ENCODE results near the gene DOCK11. TPM values are rescaled to one million over a fixed set of nuclear protein-coding genes. Genes with fewer than 3 reads are reported as not detected.
A peak's percentile ranks its signal among the peaks of the same experiment; 100 is the strongest.
"Not testable (repeated sequence)": the region's sequence is repeated elsewhere in the genome, so short reads cannot be mapped to it uniquely, and the experiment has no call there.

Gene DOCK11
- total RNA-seq, 4 donors from 2014 or later, result 61.9 to 139 (median 80.1) TPM

- WGBS, 2 donors (ENCODE audit: low coverage in 1 of 2), result 60 to 81% methylated on average over 3 of the region's 5 CpGs
- Histone ChIP-seq H3K4me3 (no peak overlapping the region), H3K27me3 (no peaks in the 10 kb centered on the region), H3K27ac (no peak overlapping the region), H3K4me1 (no peaks in the 10 kb centered on the region), H3K9me3 (no peaks in the 10 kb centered on the region), H3K36me3 (no peaks in the 10 kb centered on the region)
- TF ChIP-seq POLR2A (IDR thresholded peaks at IDR 0.05) (no peak), CTCF (IDR thresholded peaks at IDR 0.05) (no peak), POLR2AphosphoS5 (IDR thresholded peaks at IDR 0.05) (no peak), EP300 (IDR thresholded peaks at IDR 0.05) (no peak)
- peak; percentile 66 for ATAC-seq
These were observed 203.0 kb downstream of the DOCK11 start for GRCh38 chrX:118698516-118699170.

GRCh38 chrX:118702741-118703140 lies 207.1 kb downstream of the DOCK11 start:
- H3K36me3 ChIP-seq, result no peaks in the 10 kb centered on the region
- peaks cover 0 to 7% (median 0%) of the 10 kb centered on the region in 3 donors for H3K4me1 ChIP-seq
- H3K9me3 ChIP-seq, result no peaks in the 10 kb centered on the region
- ATAC-seq, result no peak
- H3K27ac ChIP-seq, result no peak overlapping the region
- no peaks in the 10 kb centered on the region for H3K27me3 ChIP-seq
- no peak overlapping the region for H3K4me3 ChIP-seq
- 75 to 91% methylated on average over 3 to 5 of the region's 5 CpGs for WGBS, 2 donors (ENCODE audit: low coverage in 1 of 2)
- no peak for TF ChIP-seq CTCF (IDR thresholded peaks at IDR 0.05)
- no peak for TF ChIP-seq EP300 (IDR thresholded peaks at IDR 0.05)
- no peak for TF ChIP-seq POLR2A (IDR thresholded peaks at IDR 0.05)
- no peak for TF ChIP-seq POLR2AphosphoS5 (IDR thresholded peaks at IDR 0.05)

- H3K9me3 ChIP-seq, result no peaks in the 10 kb centered on the region
- no peak overlapping the region for H3K27ac ChIP-seq
- no peaks in the 10 kb centered on the region for H3K27me3 ChIP-seq
- WGBS, 2 donors (ENCODE audit: low coverage in 1 of 2), result 89% methylated on average over 3 of the region's 4 CpGs; no CpG with 5 or more reads in 1 of the 2 donors
- no peaks in the 10 kb centered on the region for H3K36me3 ChIP-seq
- H3K4me3 ChIP-seq, result no peak overlapping the region
- peaks cover 0 to 7% (median 0%) of the 10 kb centered on the region in 3 donors for H3K4me1 ChIP-seq
- no peak for ATAC-seq
- no peak for TF ChIP-seq EP300 (IDR thresholded peaks at IDR 0.05)
- no peak for TF ChIP-seq CTCF (IDR thresholded peaks at IDR 0.05)
- no peak for TF ChIP-seq POLR2AphosphoS5 (IDR thresholded peaks at IDR 0.05)
- no peak for TF ChIP-seq POLR2A (IDR thresholded peaks at IDR 0.05)
These were observed 211.1 kb downstream of the DOCK11 start for GRCh38 chrX:118706681-118707080.

- H3K27ac ChIP-seq, result no peak overlapping the region
- 82% methylated on average over 1 of the region's 1 CpG; no CpG with 5 or more reads in 1 of the 2 donors for WGBS, 2 donors (ENCODE audit: low coverage in 1 of 2)
- no peaks in the 10 kb centered on the region for H3K4me1 ChIP-seq
- no peak for ATAC-seq
- no peaks in the 10 kb centered on the region for H3K36me3 ChIP-seq
- H3K4me3 ChIP-seq, result no peak overlapping the region
- no peak for TF ChIP-seq POLR2A (IDR thresholded peaks at IDR 0.05)
- no peak for TF ChIP-seq POLR2AphosphoS5 (IDR thresholded peaks at IDR 0.05)
- TF ChIP-seq EP300 (IDR thresholded peaks at IDR 0.05), result no peak
- no peak for TF ChIP-seq CTCF (IDR thresholded peaks at IDR 0.05)
- H3K27me3 ChIP-seq, result no peaks in the 10 kb centered on the region
- no peaks in the 10 kb centered on the region for H3K9me3 ChIP-seq
These were observed 218.9 kb downstream of the DOCK11 start for GRCh38 chrX:118714521-118714920.

- H3K27ac ChIP-seq, H3K27me3 ChIP-seq, H3K4me3 ChIP-seq, H3K9me3 ChIP-seq, ATAC-seq, H3K36me3 ChIP-seq, H3K4me1 ChIP-seq: not testable (repeated sequence)
- WGBS, 2 donors (ENCODE audit: low coverage in 1 of 2), result no CpG with 5 or more reads among the region's 14 CpGs
These were observed 220.3 kb downstream of the DOCK11 start for GRCh38 chrX:118715917-118716316.

GRCh38 chrX:118716833-118717232 lies 221.2 kb downstream of the DOCK11 start:
- not testable (repeated sequence) for H3K27me3 ChIP-seq, H3K4me3 ChIP-seq, H3K27ac ChIP-seq, H3K36me3 ChIP-seq, H3K4me1 ChIP-seq, ATAC-seq, H3K9me3 ChIP-seq
- no CpG with 5 or more reads among the region's 28 CpGs for WGBS, 2 donors (ENCODE audit: low coverage in 1 of 2)
